ENCODE data around the gene POMT1. TPM values are rescaled to one million over a fixed set of nuclear protein-coding genes. Genes with fewer than 3 reads are reported as not detected.

POMT1 gene
- total RNA-seq, 1 donor from 2014 or later, result 29.8 TPM

DNA sequence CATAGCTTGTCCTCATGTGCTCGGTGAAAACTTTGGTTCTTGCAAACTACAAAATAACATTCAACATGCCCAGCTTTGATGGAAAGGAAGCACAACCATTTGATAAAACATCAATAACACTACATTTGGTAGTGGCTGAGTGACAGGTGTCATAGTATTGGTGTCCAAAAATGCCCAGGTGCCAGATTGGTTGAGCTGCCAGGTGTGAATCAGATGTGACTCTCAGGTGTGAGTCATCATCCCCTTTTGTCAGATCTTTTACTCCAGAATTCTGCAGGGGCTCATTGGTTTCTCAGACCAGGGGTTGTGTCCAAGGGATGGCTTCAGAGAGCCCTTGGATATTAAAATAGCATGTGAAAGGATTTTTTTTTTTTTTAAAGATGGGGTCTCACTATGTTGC, 22.5 kb upstream of the POMT1 start:
- CTCF ChIA-PET, result interaction anchor here (1.3 to 3.6 kb wide), 2 partner anchors 127 to 130 kb away, joined by 3 to 25 read pairs; no protein-coding TSS in a partner anchor
- Mint-ChIP-seq H3K4me3 (no peak overlapping the region), H3K36me3 (ENCODE audit: low read depth) (peaks cover 91% of the 10 kb centered on the region), H3K9me3 (no peaks in the 10 kb centered on the region), H3K27me3 (no peaks in the 10 kb centered on the region), H3K27ac (no peak overlapping the region), H3K4me1 (no peaks in the 10 kb centered on the region)
- POLR2A ChIA-PET, result interaction anchor here (0.8 kb wide), 1 partner anchor 107 kb away, joined by 5 read pairs; no protein-coding TSS in a partner anchor
- no peak for DNase-seq
- TF ChIP-seq, protein P1, sequence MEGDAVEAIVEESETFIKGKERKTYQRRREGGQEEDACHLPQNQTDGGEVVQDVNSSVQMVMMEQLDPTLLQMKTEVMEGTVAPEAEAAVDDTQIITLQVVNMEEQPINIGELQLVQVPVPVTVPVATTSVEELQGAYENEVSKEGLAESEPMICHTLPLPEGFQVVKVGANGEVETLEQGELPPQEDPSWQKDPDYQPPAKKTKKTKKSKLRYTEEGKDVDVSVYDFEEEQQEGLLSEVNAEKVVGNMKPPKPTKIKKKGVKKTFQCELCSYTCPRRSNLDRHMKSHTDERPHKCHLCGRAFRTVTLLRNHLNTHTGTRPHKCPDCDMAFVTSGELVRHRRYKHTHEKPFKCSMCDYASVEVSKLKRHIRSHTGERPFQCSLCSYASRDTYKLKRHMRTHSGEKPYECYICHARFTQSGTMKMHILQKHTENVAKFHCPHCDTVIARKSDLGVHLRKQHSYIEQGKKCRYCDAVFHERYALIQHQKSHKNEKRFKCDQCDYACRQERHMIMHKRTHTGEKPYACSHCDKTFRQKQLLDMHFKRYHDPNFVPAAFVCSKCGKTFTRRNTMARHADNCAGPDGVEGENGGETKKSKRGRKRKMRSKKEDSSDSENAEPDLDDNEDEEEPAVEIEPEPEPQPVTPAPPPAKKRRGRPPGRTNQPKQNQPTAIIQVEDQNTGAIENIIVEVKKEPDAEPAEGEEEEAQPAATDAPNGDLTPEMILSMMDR (IDR thresholded peaks at IDR 0.05), result no peak
- no peak for ATAC-seq (ENCODE audit: low read depth)
- intact Hi-C loops (cut with micrococcal nuclease), result no loop called here

GRCh38 chr9:131481441-131482342, 21.0 kb upstream of the POMT1 start:
- H3K27me3 Mint-ChIP-seq, result no peaks in the 10 kb centered on the region
- POLR2A ChIA-PET, result interaction anchor here (0.6 kb wide), 1 partner anchor 156 kb away, joined by 12 read pairs; no protein-coding TSS in a partner anchor
- H3K9me3 Mint-ChIP-seq, result no peaks in the 10 kb centered on the region
- no peak overlapping the region for H3K4me3 Mint-ChIP-seq
- H3K36me3 Mint-ChIP-seq (ENCODE audit: low read depth), result peaks cover 93% of the 10 kb centered on the region
- ATAC-seq (ENCODE audit: low read depth) (no peak), DNase-seq (no peak)
- TF ChIP-seq, protein P1 (IDR thresholded peaks at IDR 0.05), result no peak
- H3K4me1 Mint-ChIP-seq, result no peaks in the 10 kb centered on the region
- CTCF ChIA-PET, result interaction anchor here (2.0 kb wide), 1 partner anchor 132 kb away, joined by 8 read pairs; no protein-coding TSS in a partner anchor
- intact Hi-C loops (cut with micrococcal nuclease), result no loop called here
- peak overlapping the region; percentile 12 for H3K27ac Mint-ChIP-seq

GRCh38 chr9:131482343-131483006, 20.2 kb upstream of the POMT1 start:
- TF ChIP-seq, protein P1 (IDR thresholded peaks at IDR 0.05), result no peak
- Mint-ChIP-seq H3K36me3 (ENCODE audit: low read depth) (peaks cover 93% of the 10 kb centered on the region), H3K27me3 (no peaks in the 10 kb centered on the region), H3K4me3 (no peak overlapping the region), H3K9me3 (no peaks in the 10 kb centered on the region), H3K27ac (no peak overlapping the region), H3K4me1 (no peaks in the 10 kb centered on the region)
- no peak for DNase-seq
- ATAC-seq (ENCODE audit: low read depth), result no peak
- POLR2A ChIA-PET, result no interaction called here
- CTCF ChIA-PET, result interaction anchor here (2.0 kb wide), 1 partner anchor 133 kb away, joined by 8 read pairs; no protein-coding TSS in a partner anchor
- intact Hi-C loops (cut with micrococcal nuclease), result no loop called here

- TF ChIP-seq, protein P1 (IDR thresholded peaks at IDR 0.05), result no peak
- CTCF ChIA-PET, result no interaction called here
- ATAC-seq (ENCODE audit: low read depth) (no peak), DNase-seq (no peak)
- no peak overlapping the region for H3K4me3 Mint-ChIP-seq
- no peaks in the 10 kb centered on the region for H3K9me3 Mint-ChIP-seq
- no peaks in the 10 kb centered on the region for H3K4me1 Mint-ChIP-seq
- H3K27ac Mint-ChIP-seq, result no peak overlapping the region
- H3K36me3 Mint-ChIP-seq (ENCODE audit: low read depth), result peaks cover 93% of the 10 kb centered on the region
- intact Hi-C loops (cut with micrococcal nuclease), result no loop called here
- POLR2A ChIA-PET, result no interaction called here
- H3K27me3 Mint-ChIP-seq, result no peaks in the 10 kb centered on the region
Observed at GRCh38 chr9:131483319-131484050, 19.2 kb upstream of the POMT1 start.

All from activated B cell treated with CpG ODN at 0.5 μM for 24 hours (primary cell).